Pancreas (tissue), 10 donors: ENCODE data around the gene NRN1L. TPM values are rescaled to one million over a fixed set of nuclear protein-coding genes. Genes with fewer than 3 reads are reported as not detected.

Source experiments
- ATAC-seq, 4 donors: fragments of 200-7000 bp; cut with Tn5 transposase; one replicate each; pipeline versions ENCODE4 v1.8.0 to v1.9.1; 2020; ENCODE audit warnings: mild to moderate bottlenecking in 4 of 4, moderate library complexity in 4 of 4
- DNase-seq, 6 donors: peaks; one replicate each; pipeline ENCODE4 v3.0.0-alpha.2; 2020
- FAIRE-seq: peaks from 2 replicates; lab custom pipeline; 2012; peaks lifted over from hg19 to GRCh38; lab: Jason Lieb, UNC
- H3K27ac ChIP-seq, 4 donors: fragments of 200-600 bp; sonication (generic); 1 replicate in 3 of 4; 2 replicates in 1 of 4; pipeline versions ENCODE4 v1.5.0 to v1.8.0; 2020
- H3K27me3 ChIP-seq, 4 donors: fragments of 200-600 bp; one replicate each; pipeline ENCODE4 v1.8.0; 2021
- H3K36me3 ChIP-seq, 3 donors: fragments of 200-600 bp; sonication (generic) in 1 of 3; one replicate each; pipeline versions ENCODE4 v1.5.0 to v1.8.0; 2020 to 2021
- H3K4me1 ChIP-seq, 3 donors: fragments of 200-600 bp; one replicate each; pipeline ENCODE4 v1.8.0; 2021
- H3K4me3 ChIP-seq, 4 donors: fragments of 200-600 bp; sonication (generic) in 2 of 4; one replicate each; pipeline versions ENCODE4 v1.5.0 to v1.8.0; 2020 to 2021
- H3K9me3 ChIP-seq, 4 donors: fragments of 200-600 bp; one replicate each; pipeline ENCODE4 v1.8.0; 2021
- CTCF ChIP-seq, 4 donors: fragments of 200-600 bp; sonication (generic) in 3 of 4; IDR thresholded peaks; one replicate each; pipeline versions ENCODE4 v1.5.0 to v1.8.0; 2021; ENCODE audit warnings: antibody characterized with exemption in 4 of 4
- WGBS, 2 donors: extraction: QIAGEN DNeasy Blood & Tissue Kit; methylation state at CpG; one replicate each; pipeline ENCODE4 v1.1.7; 2013; 5-methylcytosine and 5-hydroxymethylcytosine counted together
- intact Hi-C, 3 donors: fragments of 100-400 bp; cut with DNase I; formaldehyde crosslinking; loops; one replicate each; pipeline versions ENCODE4 v1.11.1 to v1.14.2; 2022
- polyA plus RNA-seq, 2 donors: library from polyadenylated mRNA; stranded (reverse); fragments of 200-250 nt; gene quantifications; one replicate each; pipeline ENCODE4 v1.2.3, GENCODE V29; 2013
- total RNA-seq, 6 donors: library from RNA; stranded (reverse); fragmentation: NEBNext Ultra II Directional in 4 of 6; extraction: Animal tissue kit (Norgen Biotek cat#: 25700) in 4 of 6; gene quantifications; one replicate each; pipeline versions ENCODE4 v1.2.1 to v1.2.4, GENCODE V29; 2021 to 2023
- donor health status: healthy with polysubstance abuse.
- donor health status: DM: no; HTN: no; CAD: no; lungs with moderate emphysema.
- donor health status: DM: no; HTN: no; CAD: no.
- donor health status: control.
- donor health status: control.
- donor health status: Bipolar disorder and iron deficiency.
- donor health status: DM: yes; HTN: yes; CAD: no.
- donor health status: DM: no; HTN: no; CAD: no.
- donor health status: DM: no; HTN: no; CAD: no.
- donor health status: DM: yes; HTN: yes; CAD: no.

Gene NRN1L
- total and polyA plus RNA-seq, 8 donors = 0.34 to 4.2 (median 0.67) TPM; not detected in 3

GRCh38 chr16:67901734-67902133, 17.0 kb downstream of the NRN1L start:
- TF ChIP-seq CTCF (IDR thresholded peaks at IDR 0.05) = no peak
- Histone ChIP-seq H3K27ac (no peak overlapping the region), H3K9me3 (no peaks in the 10 kb centered on the region), H3K4me3 (no peak overlapping the region), H3K4me1 (peaks cover 0 to 3% (median 0%) of the 10 kb centered on the region in 3 donors), H3K36me3 (peaks cover 0 to 4% (median 0%) of the 10 kb centered on the region in 3 donors), H3K27me3 (no peaks in the 10 kb centered on the region)
- WGBS, 2 donors = 86% methylated on average over 5 of the region's 5 CpGs
- DNase-seq = no peak
- FAIRE-seq = no peak
- intact Hi-C loops = no loop called here
- ATAC-seq = no peak

- H3K27me3 ChIP-seq = no peaks in the 10 kb centered on the region
- intact Hi-C loops = no loop called here
- H3K27ac ChIP-seq = no peak overlapping the region
- DNase-seq = no peak
- peaks cover 0 to 4% (median 0%) of the 10 kb centered on the region in 3 donors for H3K36me3 ChIP-seq
- no peaks in the 10 kb centered on the region for H3K4me1 ChIP-seq
- no peak for FAIRE-seq
- no peak for ATAC-seq
- no peak overlapping the region for H3K4me3 ChIP-seq
- WGBS, 2 donors = 87 to 91% methylated on average over 4 of the region's 4 CpGs
- no peak for TF ChIP-seq CTCF (IDR thresholded peaks at IDR 0.05)
- H3K9me3 ChIP-seq = no peaks in the 10 kb centered on the region
These were observed 18.1 kb downstream of the NRN1L start for GRCh38 chr16:67902831-67903230.

- Histone ChIP-seq H3K4me3 (no peak overlapping the region), H3K27ac (no peak overlapping the region), H3K9me3 (no peaks in the 10 kb centered on the region), H3K4me1 (no peaks in the 10 kb centered on the region), H3K27me3 (no peaks in the 10 kb centered on the region), H3K36me3 (peaks cover 0 to 30% (median 10%) of the 10 kb centered on the region in 3 donors)
- intact Hi-C loops = no loop called here
- DNase-seq (no peak), FAIRE-seq (no peak), ATAC-seq (no peak)
- WGBS, 2 donors = 88 to 89% methylated on average over 11 of the region's 11 CpGs
- no peak for TF ChIP-seq CTCF (IDR thresholded peaks at IDR 0.05)
These were observed 22.9 kb downstream of the NRN1L start for GRCh38 chr16:67907397-67908180.

- no peaks in the 10 kb centered on the region for H3K27me3 ChIP-seq
- H3K4me1 ChIP-seq = no peaks in the 10 kb centered on the region
- FAIRE-seq (no peak), ATAC-seq (no peak), DNase-seq (peak in 1 of 6 donors; percentile 40)
- TF ChIP-seq CTCF (IDR thresholded peaks at IDR 0.05) = no peak
- WGBS, 2 donors = 95% methylated on average over 36 of the region's 36 CpGs
- no peak overlapping the region for H3K4me3 ChIP-seq
- no peaks in the 10 kb centered on the region for H3K9me3 ChIP-seq
- intact Hi-C loops = no loop called here
- peaks cover 0 to 25% (median 10%) of the 10 kb centered on the region in 3 donors for H3K36me3 ChIP-seq
- H3K27ac ChIP-seq = no peak overlapping the region
These were observed 24.5 kb downstream of the NRN1L start for GRCh38 chr16:67909056-67909742.
